Uterus (tissue), 2 donors: Measurements from ENCODE around the gene KRT71.

Experiments used
- CTCF ChIP-seq, 4 experiments: fragments of 200-600 bp in 2 of 4; fragments of 450-650 bp in 2 of 4; sonication (generic) in 2 of 4; IDR thresholded peaks; one replicate each; pipeline ENCODE4 v1.5.1; 2016 to 2019; ENCODE audit warnings: antibody characterized with exemption in 4 of 4, mild to moderate bottlenecking in 2 of 4, moderate library complexity in 1 of 4
- POLR2A ChIP-seq, 2 donors: fragments of 450-650 bp; IDR thresholded peaks; one replicate each; pipeline ENCODE4 v1.6.1; 2016; ENCODE audit warnings: antibody characterized with exemption in 2 of 2, mild to moderate bottlenecking in 1 of 2, moderate library complexity in 1 of 2

GRCh38 chr12:52524898-52525591 is 27.9 kb downstream of the KRT71 start:
- no peak for TF ChIP-seq CTCF (IDR thresholded peaks at IDR 0.05)
- TF ChIP-seq POLR2A (IDR thresholded peaks at IDR 0.05) = no peak
